Iris pigment epithelial cell (primary cell): ENCODE data around the gene BORCS6.

ENCODE experiments used
- DNase-seq: peaks from one replicate; pipeline ENCODE4 v3.0.0-alpha.2; 2011; ENCODE audit warnings: low read depth

BORCS6 gene

GRCh38 chr17:8154608-8155155, 35.3 kb downstream of the BORCS6 start:
- no peak for DNase-seq

- peak; percentile 99 for DNase-seq
Measured at GRCh38 chr17:8153957-8154607, 35.9 kb downstream of the BORCS6 start.

- peak; percentile 99 for DNase-seq
Measured at GRCh38 chr17:8153525-8153956, 36.4 kb downstream of the BORCS6 start.

- no peak for DNase-seq
Measured at GRCh38 chr17:8153031-8153451, 36.9 kb downstream of the BORCS6 start.

- peak; percentile 97 for DNase-seq
Measured at GRCh38 chr17:8152112-8152775, 37.7 kb downstream of the BORCS6 start, which contains the start of gene PER1. Gene PER1 (minus strand): TSS chr17:8152404. CDS start chr17:8150706, 1,698 bp downstream.

GRCh38 chr17:8151641-8152111, 38.3 kb downstream of the BORCS6 start:
- DNase-seq = peak; percentile 85

- peak; percentile 93 for DNase-seq
Measured at GRCh38 chr17:8151120-8151640, 38.8 kb downstream of the BORCS6 start.

- DNase-seq = peak; percentile 17
Measured at GRCh38 chr17:8150194-8151119, 39.5 kb downstream of the BORCS6 start.

- DNase-seq = no peak
Measured at GRCh38 chr17:8149419-8150193, 40.4 kb downstream of the BORCS6 start.

GRCh38 chr17:8148560-8148959, 41.4 kb downstream of the BORCS6 start:
- no peak for DNase-seq

- no peak for DNase-seq
Measured at GRCh38 chr17:8147805-8148404, 42.1 kb downstream of the BORCS6 start.

- no peak for DNase-seq
Measured at GRCh38 chr17:8147141-8147804, 42.7 kb downstream of the BORCS6 start.

GRCh38 chr17:8146381-8147140, 43.4 kb downstream of the BORCS6 start:
- DNase-seq = no peak

- DNase-seq = no peak
Measured at GRCh38 chr17:8145811-8146210, 44.2 kb downstream of the BORCS6 start.

GRCh38 chr17:8144401-8145231, 45.4 kb downstream of the BORCS6 start:
- DNase-seq = no peak

- DNase-seq = no peak
Measured at GRCh38 chr17:8143581-8144400, 46.2 kb downstream of the BORCS6 start.

- no peak for DNase-seq
Measured at GRCh38 chr17:8142887-8143580, 46.9 kb downstream of the BORCS6 start.
